HCT116 (cell line): ENCODE data around the gene AFAP1L1. TPM values are rescaled to one million over a fixed set of nuclear protein-coding genes. Genes with fewer than 3 reads are reported as not detected.

ENCODE experiments used
- ATAC-seq: fragments of 200-7000 bp; cut with Tn5 transposase; 2 replicates; pipeline ENCODE4 v1.9.1; 2020; ENCODE audit warnings: mild to moderate bottlenecking, moderate library complexity
- BruUV-seq: library from RNA; stranded (reverse); fragments of 400-500 nt; replicated peaks from 2 replicates; lab custom pipeline; 2021; lab: Mats Ljungman, UMichigan
- CTCF ChIA-PET: fragments of 300-600 bp; sonication (Branson Sonifier 250); formaldehyde crosslinking; loops from one replicate; lab custom pipeline; 2021; ENCODE audit warnings: antibody characterized with exemption; lab: Charles Lee
- POLR2A ChIA-PET: fragments of 300-600, 350-600 bp; sonication (Branson Sonifier 250); formaldehyde crosslinking; loops from one replicate; lab custom pipeline; 2021; ENCODE audit warnings: antibody characterized with exemption; lab: Charles Lee
- RAD21 ChIA-PET, 2 experiments: fragments of 300-600 bp; sonication (Branson Sonifier 250); formaldehyde crosslinking; loops; one replicate each; lab custom pipeline; 2023; ENCODE audit warnings: low total read pairs in 2 of 2; ENCODE audit not compliant: uncharacterized antibody in 2 of 2, unreplicated experiment in 2 of 2, low non-redundant PET in 1 of 2; lab: Charles Lee
- DNase-seq: peaks from one replicate; pipeline ENCODE4 v3.0.0-alpha.2; 2010; ENCODE audit warnings: low read depth, low spot score
- H2AFZ ChIP-seq: fragments of 200-600 bp; shearing (Covaris generic), sonication (generic); 2 replicates; pipeline ENCODE4 v1.6.1; 2017; ENCODE audit warnings: low read depth, mixed run types, mixed read lengths, antibody characterized with exemption, low read length; ENCODE audit not compliant: poor library complexity, severe bottlenecking
- H3K27ac ChIP-seq: 2 replicates; pipeline ENCODE4 v1.5.1; 2012; ENCODE audit warnings: low read depth, low read length
- H3K27me3 ChIP-seq: fragments of 200-600 bp; sonication (generic); 2 replicates; pipeline ENCODE4 v1.6.1; 2016; ENCODE audit warnings: mixed run types, low read length, mixed read lengths; ENCODE audit not compliant: insufficient read depth
- H3K36me3 ChIP-seq, 2 experiments: fragments of 200-500 bp in 1 of 2; fragments of 200-600 bp in 1 of 2; sonication (Bioruptor generic) in 1 of 2; sonication (generic) in 1 of 2; 2 replicates each; pipeline versions ENCODE4 v1.5.1 to v1.6.1; 2014 to 2016; ENCODE audit warnings: low read length in 2 of 2, inconsistent platforms in 1 of 2, mixed read lengths in 1 of 2, mixed run types in 1 of 2; ENCODE audit not compliant: insufficient read depth in 2 of 2, control insufficient read depth in 1 of 2
- H3K4me1 ChIP-seq, 2 experiments: fragments of 200-600 bp in 1 of 2; sonication (generic) in 1 of 2; 2 replicates each; pipeline versions ENCODE4 v1.5.1 to v1.6.1; 2012 to 2017; ENCODE audit warnings: low read length in 2 of 2, inconsistent platforms in 1 of 2, mild to moderate bottlenecking in 1 of 2, mixed read lengths in 1 of 2, mixed run types in 1 of 2, moderate library complexity in 1 of 2; ENCODE audit not compliant: insufficient read depth in 2 of 2, control insufficient read depth in 1 of 2
- H3K4me2 ChIP-seq: fragments of 200-600 bp; sonication (generic); 2 replicates; pipeline ENCODE4 v1.6.1; 2017; ENCODE audit warnings: mixed run types, low read length, mixed read lengths
- H3K4me3 ChIP-seq, 2 experiments: fragments of 200-600 bp in 1 of 2; sonication (generic) in 1 of 2; replicated peaks in 1 of 2; 2 replicates each; pipeline ENCODE4 v1.5.1; 2011 to 2016; ENCODE audit warnings: low read length in 2 of 2, control low read depth in 1 of 2, low read depth in 1 of 2, mild to moderate bottlenecking in 1 of 2, mixed read lengths in 1 of 2, mixed run types in 1 of 2
- H3K79me2 ChIP-seq: fragments of 200-600 bp; sonication (generic); 2 replicates; pipeline ENCODE4 v1.6.1; 2017; ENCODE audit warnings: mild to moderate bottlenecking, mixed run types, low read length, moderate library complexity, mixed read lengths; ENCODE audit not compliant: insufficient read depth
- H3K9ac ChIP-seq: fragments of 200-600 bp; sonication (generic); 2 replicates; pipeline ENCODE4 v1.6.1; 2016; ENCODE audit warnings: low read length, mixed read lengths
- H3K9me2 ChIP-seq: fragments of 200-600 bp; sonication (generic), shearing (Covaris generic); 2 replicates; pipeline ENCODE4 v1.6.1; 2017; ENCODE audit warnings: mixed run types, mild to moderate bottlenecking, moderate library complexity; ENCODE audit not compliant: insufficient read depth
- H3K9me3 ChIP-seq, 2 experiments: fragments of 200-500 bp in 1 of 2; fragments of 200-600 bp in 1 of 2; sonication (Bioruptor generic) in 1 of 2; sonication (generic) in 1 of 2; 2 replicates each; pipeline ENCODE4 v1.6.1; 2014 to 2017; ENCODE audit warnings: low read length in 2 of 2, mixed read lengths in 2 of 2, inconsistent platforms in 1 of 2, low read depth in 1 of 2, mild to moderate bottlenecking in 1 of 2, mixed run types in 1 of 2, moderate library complexity in 1 of 2; ENCODE audit not compliant: control insufficient read depth in 1 of 2, insufficient read depth in 1 of 2
- H4K20me1 ChIP-seq: fragments of 200-600 bp; sonication (generic), shearing (Covaris generic); 2 replicates; pipeline ENCODE4 v1.6.1; 2017; ENCODE audit warnings: mixed run types, mild to moderate bottlenecking, moderate library complexity; ENCODE audit not compliant: insufficient read depth
- ATF3 ChIP-seq: IDR thresholded peaks from 2 replicates; pipeline ENCODE4 v1.6.1; 2012
- CEBPB ChIP-seq: IDR thresholded peaks from 2 replicates; pipeline ENCODE4 v1.6.1; 2012; ENCODE audit warnings: low read depth
- EGR1 ChIP-seq: IDR thresholded peaks from 2 replicates; pipeline ENCODE4 v1.6.1; 2012; ENCODE audit warnings: low read depth
- ELF1 ChIP-seq: IDR thresholded peaks from 2 replicates; pipeline ENCODE4 v1.6.1; 2012; ENCODE audit warnings: low read depth, borderline replicate concordance
- EZH2 ChIP-seq: fragments of 200-600 bp; sonication (generic); IDR thresholded peaks from 2 replicates; pipeline ENCODE4 v1.6.1; 2017; ENCODE audit warnings: antibody characterized with exemption, mixed run types
- FOSL1 ChIP-seq: IDR thresholded peaks from 2 replicates; pipeline ENCODE4 v1.6.1; 2012; ENCODE audit warnings: low read depth
- MAX ChIP-seq: IDR thresholded peaks from 2 replicates; pipeline ENCODE4 v1.6.1; 2012
- POLR2AphosphoS5 ChIP-seq: IDR thresholded peaks from 2 replicates; pipeline ENCODE4 v1.6.1; 2011; ENCODE audit warnings: mild to moderate bottlenecking, low read depth, low read length, moderate library complexity
- SIN3A ChIP-seq: IDR thresholded peaks from 2 replicates; pipeline ENCODE4 v1.6.1; 2012; ENCODE audit warnings: low read depth
- SRF ChIP-seq: IDR thresholded peaks from 2 replicates; pipeline ENCODE4 v1.6.1; 2012; ENCODE audit warnings: low read depth
- TCF7L2 ChIP-seq: IDR thresholded peaks from 2 replicates; pipeline ENCODE4 v1.7.0; 2011; ENCODE audit warnings: borderline replicate concordance, inconsistent platforms; ENCODE audit not compliant: insufficient read depth, insufficient read length; ENCODE audit errors: extremely low read depth
- ZFX ChIP-seq: fragments of 450-650 bp; IDR thresholded peaks from 2 replicates; pipeline ENCODE4 v1.6.1; 2017
- ZNF274 ChIP-seq: fragments of 200-500 bp; sonication (Bioruptor generic); IDR thresholded peaks from 2 replicates; pipeline ENCODE4 v1.6.1; 2014; ENCODE audit warnings: mild to moderate bottlenecking, low read depth, low read length, inconsistent platforms
- intact Hi-C: fragments of 100-400 bp; cut with micrococcal nuclease; formaldehyde crosslinking; loops from 2 replicates; pipeline ENCODE4 v1.10.0; 2022
- total RNA-seq: library from RNA; stranded (reverse); gene quantifications from one replicate; pipeline ENCODE4 v1.2.1, GENCODE V29; 2021; ENCODE audit not compliant: unreplicated experiment

The AFAP1L1 gene
- total RNA-seq, 1 experiment from 2014 or later: 4.3 TPM

GRCh38 chr5:149235841-149236240, 35.8 kb upstream of the AFAP1L1 start:
- intact Hi-C loops: no loop called here
- H3K36me3 ChIP-seq: no peaks in the 10 kb centered on the region
- H3K4me3 ChIP-seq: no peak overlapping the region
- no peaks in the 10 kb centered on the region for H3K9me2 ChIP-seq
- H3K27ac ChIP-seq: no peak overlapping the region
- no peaks in the 10 kb centered on the region for H4K20me1 ChIP-seq
- no peaks in the 10 kb centered on the region for H3K4me1 ChIP-seq
- H3K79me2 ChIP-seq: no peaks in the 10 kb centered on the region
- RAD21 ChIA-PET: no interaction called here
- BruUV-seq: no TSS peak
- no peak for DNase-seq
- H3K27me3 ChIP-seq: no peaks in the 10 kb centered on the region
- TF ChIP-seq CEBPB (no peak), POLR2AphosphoS5 (no peak), EGR1 (no peak), TCF7L2 (no peak), ELF1 (no peak), ZNF274 (no peak), SRF (no peak), EZH2 (no peak), ATF3 (no peak), SIN3A (no peak), FOSL1 (no peak), ZFX (no peak), MAX (no peak)
- TF ChIP-seq, all 23 proteins: peak for 0
- ATAC-seq: no peak
- no peak overlapping the region for H2AFZ ChIP-seq
- POLR2A ChIA-PET: no interaction called here
- H3K9me3 ChIP-seq: no peaks in the 10 kb centered on the region
- CTCF ChIA-PET: no interaction called here
- no peak overlapping the region for H3K9ac ChIP-seq
- H3K4me2 ChIP-seq: no peak overlapping the region
